ES-I3 (cell line): ENCODE results near the gene ZNF398.
A peak's percentile ranks its signal among the peaks of the same experiment; 100 is the strongest.

Experiments used
- H3K36me3 ChIP-seq: 2 replicates; pipeline ENCODE4 v1.6.1; 2013; ENCODE audit warnings: mild to moderate bottlenecking, low read length, control low read depth, moderate library complexity; ENCODE audit not compliant: insufficient read depth
- H3K4me1 ChIP-seq: 2 replicates; pipeline ENCODE4 v1.6.1; 2013; ENCODE audit warnings: mild to moderate bottlenecking, control low read depth, low read length; ENCODE audit not compliant: insufficient read depth
- H3K9ac ChIP-seq: 2 replicates; pipeline ENCODE4 v1.6.1; 2013; ENCODE audit warnings: low read depth, mild to moderate bottlenecking, low read length, moderate library complexity
- H3K9me3 ChIP-seq: 2 replicates; pipeline ENCODE4 v1.6.1; 2013; ENCODE audit warnings: mild to moderate bottlenecking, low read length, moderate library complexity; ENCODE audit not compliant: control insufficient read depth, insufficient read depth

Gene ZNF398, protein sequence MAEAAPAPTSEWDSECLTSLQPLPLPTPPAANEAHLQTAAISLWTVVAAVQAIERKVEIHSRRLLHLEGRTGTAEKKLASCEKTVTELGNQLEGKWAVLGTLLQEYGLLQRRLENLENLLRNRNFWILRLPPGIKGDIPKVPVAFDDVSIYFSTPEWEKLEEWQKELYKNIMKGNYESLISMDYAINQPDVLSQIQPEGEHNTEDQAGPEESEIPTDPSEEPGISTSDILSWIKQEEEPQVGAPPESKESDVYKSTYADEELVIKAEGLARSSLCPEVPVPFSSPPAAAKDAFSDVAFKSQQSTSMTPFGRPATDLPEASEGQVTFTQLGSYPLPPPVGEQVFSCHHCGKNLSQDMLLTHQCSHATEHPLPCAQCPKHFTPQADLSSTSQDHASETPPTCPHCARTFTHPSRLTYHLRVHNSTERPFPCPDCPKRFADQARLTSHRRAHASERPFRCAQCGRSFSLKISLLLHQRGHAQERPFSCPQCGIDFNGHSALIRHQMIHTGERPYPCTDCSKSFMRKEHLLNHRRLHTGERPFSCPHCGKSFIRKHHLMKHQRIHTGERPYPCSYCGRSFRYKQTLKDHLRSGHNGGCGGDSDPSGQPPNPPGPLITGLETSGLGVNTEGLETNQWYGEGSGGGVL

DNA sequence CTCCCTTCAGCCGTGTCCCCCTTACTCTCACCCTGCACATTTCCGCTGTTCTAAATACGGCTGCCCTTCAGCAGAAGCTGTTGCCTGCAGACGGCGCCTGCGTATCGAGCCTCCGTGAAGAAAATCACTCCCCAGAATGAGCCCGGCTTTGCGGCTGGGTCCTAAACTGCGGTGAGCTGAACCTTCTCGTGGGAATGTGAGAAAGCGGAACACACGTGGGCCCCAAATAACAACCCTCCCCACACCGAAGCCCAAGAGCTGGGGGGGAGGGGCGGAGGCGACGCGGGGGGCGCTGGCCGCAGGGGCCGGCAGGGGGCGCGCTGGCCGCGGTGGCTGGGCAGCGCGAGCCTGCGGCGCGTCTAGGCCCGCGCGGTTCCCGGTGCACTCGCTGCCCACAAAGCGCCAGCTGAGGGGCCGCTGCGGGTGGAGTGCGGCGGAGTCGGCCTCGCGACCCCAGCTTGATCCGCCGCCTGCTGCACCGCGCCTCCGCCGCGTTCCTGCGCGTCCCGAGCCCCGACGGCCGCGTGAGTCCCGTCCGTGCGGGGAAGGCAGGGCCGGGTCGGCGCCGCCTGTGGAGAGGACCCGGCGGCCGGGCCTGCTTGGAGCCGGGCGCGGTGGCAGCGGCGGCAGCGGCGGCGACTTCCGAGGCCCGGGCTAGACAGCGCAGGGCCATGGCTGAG is at the start of gene ZNF398:
ZNF398 (plus strand) TSS at position 382 of the 680 bp plus-strand sequence; CDS start at position 672, 290 bp downstream.
- Histone ChIP-seq H3K36me3 (peaks cover 11% of the 10 kb centered on the region; the same call in 1 of the 2 replicates), H3K9ac (peak within 1 kb of the TSS; percentile 99), H3K9me3 (no peaks in the 10 kb centered on the region), H3K4me1 (peaks cover 28% of the 10 kb centered on the region)

- H3K36me3 ChIP-seq = no peaks in the 10 kb centered on the region
- no peak overlapping the region for H3K9ac ChIP-seq
- H3K4me1 ChIP-seq = peaks cover 8% of the 10 kb centered on the region
- H3K9me3 ChIP-seq = no peaks in the 10 kb centered on the region
Observed at GRCh38 chr7:149099058-149099457, 48.2 kb upstream of the ZNF398 start.

- H3K9me3 ChIP-seq = no peaks in the 10 kb centered on the region
- peaks cover 8% of the 10 kb centered on the region for H3K4me1 ChIP-seq
- no peak overlapping the region for H3K9ac ChIP-seq
- no peaks in the 10 kb centered on the region for H3K36me3 ChIP-seq
Observed at GRCh38 chr7:149100821-149101220, 46.4 kb upstream of the ZNF398 start.

DNA sequence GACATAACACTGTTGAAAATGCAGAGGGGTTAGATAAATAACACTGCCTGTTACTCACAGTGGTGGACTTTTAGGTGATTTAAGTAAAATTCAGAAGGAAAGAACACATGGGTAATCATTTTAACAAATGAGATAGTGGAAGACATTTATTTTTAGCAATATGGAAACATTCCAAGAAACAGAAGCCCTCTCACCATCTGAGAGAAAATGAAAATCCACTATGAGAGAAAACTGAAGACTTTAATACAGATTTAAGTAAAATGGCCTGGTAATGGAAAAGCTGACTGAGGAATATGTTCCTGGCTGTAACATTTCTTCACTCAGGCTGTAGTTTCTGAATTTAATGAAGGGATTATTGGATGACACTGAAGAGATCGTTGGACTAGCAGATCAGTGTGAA is 44.6 kb upstream of the ZNF398 start:
- Histone ChIP-seq H3K9me3 (no peaks in the 10 kb centered on the region), H3K36me3 (no peaks in the 10 kb centered on the region), H3K4me1 (no peaks in the 10 kb centered on the region), H3K9ac (no peak overlapping the region)

GRCh38 chr7:149103424-149103823 is 43.8 kb upstream of the ZNF398 start:
- H3K9me3 ChIP-seq = no peaks in the 10 kb centered on the region
- H3K4me1 ChIP-seq = no peaks in the 10 kb centered on the region
- H3K36me3 ChIP-seq = no peaks in the 10 kb centered on the region; the same call in 1 of the 2 replicates
- no peak overlapping the region for H3K9ac ChIP-seq

DNA sequence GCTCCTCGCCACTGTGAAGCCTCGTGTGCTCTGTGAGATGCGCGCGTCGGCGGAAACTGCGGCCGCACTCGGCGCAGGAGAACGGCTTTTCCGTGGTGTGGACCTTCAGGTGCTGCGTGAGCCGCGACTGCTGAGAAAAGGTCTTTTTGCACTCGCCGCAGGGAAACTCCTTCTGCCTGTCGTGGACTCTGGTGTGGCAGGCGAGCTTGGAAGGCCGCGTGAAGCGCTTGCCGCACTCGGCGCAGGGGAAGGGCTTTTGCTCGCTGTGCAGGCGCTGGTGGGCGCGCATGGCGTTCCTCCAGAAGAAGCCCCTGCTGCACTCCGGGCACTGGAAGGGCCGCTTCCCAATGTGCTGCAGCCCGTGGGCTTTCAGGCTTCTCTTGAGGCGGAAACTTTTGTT is 43.0 kb upstream of the ZNF398 start:
- no peaks in the 10 kb centered on the region for H3K4me1 ChIP-seq
- no peak overlapping the region for H3K9ac ChIP-seq
- no peaks in the 10 kb centered on the region for H3K9me3 ChIP-seq
- H3K36me3 ChIP-seq = no peaks in the 10 kb centered on the region; the same call in 1 of the 2 replicates

DNA sequence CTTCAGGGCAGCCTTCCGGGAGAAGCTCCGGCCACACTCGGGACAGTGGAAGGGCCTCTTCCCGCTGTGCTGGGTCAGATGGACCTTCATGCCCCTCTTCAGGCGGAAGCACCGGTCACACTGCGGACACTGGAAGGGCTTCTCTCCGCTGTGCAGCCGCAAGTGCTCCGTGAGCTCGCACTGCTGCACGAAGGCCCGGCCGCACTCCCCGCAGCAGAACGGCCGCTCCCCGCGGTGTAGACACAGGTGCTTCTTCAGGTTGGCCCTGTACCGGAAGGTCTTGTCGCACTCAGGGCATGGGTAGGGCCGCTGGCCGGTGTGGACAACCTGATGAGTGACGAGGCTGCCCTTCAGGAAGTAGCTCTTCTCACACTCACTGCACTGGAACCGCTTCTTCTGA is 42.5 kb upstream of the ZNF398 start:
- H3K9me3 ChIP-seq = no peaks in the 10 kb centered on the region
- no peak overlapping the region for H3K9ac ChIP-seq
- no peaks in the 10 kb centered on the region; the same call in 1 of the 2 replicates for H3K36me3 ChIP-seq
- no peaks in the 10 kb centered on the region for H3K4me1 ChIP-seq

GRCh38 chr7:149109969-149110368 is 37.3 kb upstream of the ZNF398 start:
- H3K4me1 ChIP-seq = no peaks in the 10 kb centered on the region
- H3K9ac ChIP-seq = no peak overlapping the region
- H3K36me3 ChIP-seq = no peaks in the 10 kb centered on the region; the same call in 1 of the 2 replicates
- no peaks in the 10 kb centered on the region for H3K9me3 ChIP-seq

- Histone ChIP-seq H3K4me1 (no peaks in the 10 kb centered on the region), H3K36me3 (peaks cover 3% of the 10 kb centered on the region), H3K9me3 (peaks cover 3% of the 10 kb centered on the region), H3K9ac (peak overlapping the region; percentile 100)
Observed at GRCh38 chr7:149125189-149125862, 21.9 kb upstream of the ZNF398 start.

DNA sequence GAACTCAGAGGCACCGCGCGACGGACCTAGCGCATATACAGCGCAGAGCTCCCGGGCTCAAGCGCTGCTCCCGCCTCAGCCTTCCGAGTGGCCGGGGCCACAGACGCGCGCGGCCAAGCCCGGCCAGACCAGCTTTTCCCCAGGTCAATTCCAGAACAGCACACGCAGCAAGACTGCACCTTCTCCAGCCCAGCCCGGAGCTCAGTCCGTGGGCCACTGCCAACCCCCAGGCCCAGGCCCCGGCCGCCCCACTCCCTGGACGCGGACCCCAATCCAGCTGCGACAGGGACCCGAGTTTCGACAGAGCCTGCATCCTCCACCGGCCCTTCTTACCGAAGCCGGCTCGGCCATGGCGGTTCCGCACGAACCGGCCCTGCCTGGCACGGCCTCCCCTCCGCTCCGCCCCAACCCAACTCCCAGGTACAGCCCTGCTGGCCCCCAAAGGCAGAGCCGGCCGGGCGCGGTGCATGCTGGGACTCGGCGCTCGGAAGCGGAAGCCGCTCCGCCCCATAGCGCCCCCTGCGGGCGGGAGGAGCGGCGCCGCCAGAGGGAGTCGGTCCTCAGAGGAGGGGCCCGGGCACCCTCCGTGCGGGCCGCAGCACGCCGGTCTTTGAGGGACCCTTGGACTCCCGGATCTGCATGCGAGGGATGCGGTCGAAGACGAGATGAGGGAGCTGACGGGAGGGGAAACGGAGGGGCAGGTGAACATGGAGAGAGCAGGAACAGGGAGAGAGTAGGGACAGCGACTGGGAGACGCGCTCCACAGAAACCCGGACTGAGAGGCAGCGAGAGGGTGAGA is 21.2 kb upstream of the ZNF398 start, which contains the start of gene ZNF425:
ZNF425 (minus strand) TSS at position 462 of the 799 bp plus-strand sequence; CDS start at position 351, 111 bp downstream.
- H3K36me3 ChIP-seq = peaks cover 8% of the 10 kb centered on the region
- H3K9me3 ChIP-seq = peaks cover 7% of the 10 kb centered on the region
- peak within 1 kb of the TSS; percentile 100 for H3K9ac ChIP-seq
- H3K4me1 ChIP-seq = no peaks in the 10 kb centered on the region

GRCh38 chr7:149126662-149127266 is 20.5 kb upstream of the ZNF398 start:
- peaks cover 8% of the 10 kb centered on the region for H3K36me3 ChIP-seq

DNA sequence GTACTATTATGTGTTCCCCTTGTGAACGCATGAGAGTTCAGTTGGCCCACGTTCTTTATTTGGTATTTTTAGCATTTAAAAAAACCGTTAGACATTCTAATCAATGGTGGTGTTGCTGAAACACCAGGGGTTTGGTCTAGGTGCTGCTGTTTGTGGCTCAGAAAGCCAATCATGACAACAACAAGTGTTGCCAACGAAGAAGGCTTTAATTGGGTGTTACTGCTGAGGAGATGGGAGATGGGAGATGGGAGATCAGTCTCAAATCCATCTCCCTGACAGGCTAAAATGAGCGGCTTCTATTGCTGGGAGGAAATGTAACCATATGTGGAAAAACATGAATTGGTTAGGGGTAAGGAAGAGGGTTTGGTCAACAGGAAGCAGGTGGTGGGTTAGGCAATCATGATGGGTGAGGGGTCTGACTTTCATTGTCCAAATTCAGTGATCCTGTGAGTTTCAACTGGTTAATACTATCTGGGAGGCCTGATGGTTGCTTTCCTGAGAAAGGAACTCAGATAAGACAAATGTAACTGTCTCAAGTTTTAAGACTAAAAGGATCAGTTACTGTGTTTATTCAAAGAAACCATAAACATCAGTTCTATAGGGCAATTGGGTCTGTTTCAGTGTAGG is 16.6 kb upstream of the ZNF398 start:
- H3K4me1 ChIP-seq = no peaks in the 10 kb centered on the region
- H3K9me3 ChIP-seq = peaks cover 7% of the 10 kb centered on the region; the same call in 1 of the 2 replicates
- peaks cover 8% of the 10 kb centered on the region for H3K36me3 ChIP-seq
- H3K9ac ChIP-seq = no peak overlapping the region

More at GRCh38 chr7:149126662-149127266, 20.5 kb upstream of the ZNF398 start:
- Histone ChIP-seq H3K4me1 (no peaks in the 10 kb centered on the region), H3K9me3 (peaks cover 7% of the 10 kb centered on the region), H3K9ac (peak overlapping the region; percentile 100)
